Adrenal gland (tissue), 5 donors: ENCODE data around the gene STAP1.

Source experiments
- CTCF ChIP-seq, 6 experiments: fragments of 450-650 bp in 4 of 6; fragments of 200-600 bp in 2 of 6; sonication (generic) in 1 of 6; IDR thresholded peaks; 1 replicate in 5 of 6; 2 replicates in 1 of 6; pipeline versions ENCODE4 v1.5.1 to v1.8.0; 2016 to 2021; ENCODE audit warnings: antibody characterized with exemption in 6 of 6, mild to moderate bottlenecking in 2 of 6, moderate library complexity in 1 of 6
- POLR2A ChIP-seq, 2 donors: fragments of 450-650 bp; IDR thresholded peaks; one replicate each; pipeline ENCODE4 v1.6.1; 2017; ENCODE audit warnings: antibody characterized with exemption in 2 of 2, mild to moderate bottlenecking in 2 of 2, moderate library complexity in 1 of 2
- donor health status: DM: no; HTN: no; CAD: no.

- TF ChIP-seq POLR2A (IDR thresholded peaks at IDR 0.05) (no peak), CTCF (IDR thresholded peaks at IDR 0.05) (no peak)
Observed at GRCh38 chr4:67531379-67531962, 27.1 kb upstream of the STAP1 start.
